ENCODE data around the gene COLEC12.

DNA sequence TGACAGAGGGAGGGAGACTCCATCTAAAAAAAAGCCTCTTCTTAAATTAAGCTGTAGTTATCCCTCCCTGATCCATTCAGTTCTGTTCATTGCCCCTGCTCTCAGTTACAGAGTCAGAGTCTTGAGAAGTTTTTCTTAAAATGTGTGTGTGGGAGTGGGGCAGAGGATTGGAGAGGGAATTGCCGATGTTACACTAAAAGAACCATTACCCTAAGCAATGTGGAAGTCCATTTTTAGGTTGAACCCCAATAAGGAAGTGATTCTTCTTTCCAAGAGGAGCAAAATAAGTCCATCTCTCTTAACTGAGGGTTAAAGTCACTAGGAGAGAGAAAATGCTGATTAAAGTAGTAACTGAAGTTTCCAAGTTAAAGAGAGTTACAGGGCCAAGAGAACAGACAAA is 211.5 kb downstream of the COLEC12 start:
- TF ChIP-seq, protein P1, sequence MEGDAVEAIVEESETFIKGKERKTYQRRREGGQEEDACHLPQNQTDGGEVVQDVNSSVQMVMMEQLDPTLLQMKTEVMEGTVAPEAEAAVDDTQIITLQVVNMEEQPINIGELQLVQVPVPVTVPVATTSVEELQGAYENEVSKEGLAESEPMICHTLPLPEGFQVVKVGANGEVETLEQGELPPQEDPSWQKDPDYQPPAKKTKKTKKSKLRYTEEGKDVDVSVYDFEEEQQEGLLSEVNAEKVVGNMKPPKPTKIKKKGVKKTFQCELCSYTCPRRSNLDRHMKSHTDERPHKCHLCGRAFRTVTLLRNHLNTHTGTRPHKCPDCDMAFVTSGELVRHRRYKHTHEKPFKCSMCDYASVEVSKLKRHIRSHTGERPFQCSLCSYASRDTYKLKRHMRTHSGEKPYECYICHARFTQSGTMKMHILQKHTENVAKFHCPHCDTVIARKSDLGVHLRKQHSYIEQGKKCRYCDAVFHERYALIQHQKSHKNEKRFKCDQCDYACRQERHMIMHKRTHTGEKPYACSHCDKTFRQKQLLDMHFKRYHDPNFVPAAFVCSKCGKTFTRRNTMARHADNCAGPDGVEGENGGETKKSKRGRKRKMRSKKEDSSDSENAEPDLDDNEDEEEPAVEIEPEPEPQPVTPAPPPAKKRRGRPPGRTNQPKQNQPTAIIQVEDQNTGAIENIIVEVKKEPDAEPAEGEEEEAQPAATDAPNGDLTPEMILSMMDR (IDR thresholded peaks at IDR 0.05) = no peak
- no peak for TF ChIP-seq POLR2A (IDR thresholded peaks at IDR 0.05)
